GM21423 (cell line): Measurements from ENCODE around the gene ARHGAP22.

Experiments used
- ATAC-seq: cut with Tn5 transposase; IDR thresholded peaks from one replicate; pipeline ENCODE4 v1.9.1; 2021; ENCODE audit warnings: mild to moderate bottlenecking, moderate library complexity; ENCODE audit not compliant: unreplicated experiment

Gene ARHGAP22

GRCh38 chr10:48589266-48589665 lies 15.6 kb downstream of the ARHGAP22 start:
- ATAC-seq, result no peak

- no peak for ATAC-seq
These were observed 17.1 kb downstream of the ARHGAP22 start for GRCh38 chr10:48587819-48588218.

- no peak for ATAC-seq
These were observed 17.8 kb downstream of the ARHGAP22 start for GRCh38 chr10:48587101-48587500.

- ATAC-seq, result no peak
These were observed 21.9 kb downstream of the ARHGAP22 start for GRCh38 chr10:48582970-48583369.

GRCh38 chr10:48580236-48580635 lies 24.6 kb downstream of the ARHGAP22 start:
- no peak for ATAC-seq

GRCh38 chr10:48579251-48579960 lies 25.5 kb downstream of the ARHGAP22 start:
- ATAC-seq, result no peak

GRCh38 chr10:48577158-48577557 lies 27.7 kb downstream of the ARHGAP22 start:
- no peak for ATAC-seq

- no peak for ATAC-seq
These were observed 28.4 kb downstream of the ARHGAP22 start for GRCh38 chr10:48576501-48576900.

- no peak for ATAC-seq
These were observed 29.0 kb downstream of the ARHGAP22 start for GRCh38 chr10:48575901-48576300.

GRCh38 chr10:48574817-48575380 lies 30.0 kb downstream of the ARHGAP22 start:
- no peak for ATAC-seq

- no peak for ATAC-seq
These were observed 30.5 kb downstream of the ARHGAP22 start for GRCh38 chr10:48574322-48574796.

- ATAC-seq, result no peak
These were observed 31.8 kb downstream of the ARHGAP22 start for GRCh38 chr10:48573045-48573444.

- ATAC-seq, result no peak
These were observed 32.5 kb downstream of the ARHGAP22 start for GRCh38 chr10:48572414-48572813.

GRCh38 chr10:48568546-48568945 lies 36.3 kb downstream of the ARHGAP22 start:
- no peak for ATAC-seq

- ATAC-seq, result no peak
These were observed 36.7 kb downstream of the ARHGAP22 start for GRCh38 chr10:48568131-48568530.

- ATAC-seq, result no peak
These were observed 37.5 kb downstream of the ARHGAP22 start for GRCh38 chr10:48567346-48567745.

GRCh38 chr10:48564466-48565160 lies 40.3 kb downstream of the ARHGAP22 start:
- ATAC-seq, result no peak

GRCh38 chr10:48557511-48558123 lies 47.3 kb downstream of the ARHGAP22 start:
- ATAC-seq, result no peak

GRCh38 chr10:48556713-48557112 lies 48.2 kb downstream of the ARHGAP22 start:
- no peak for ATAC-seq

- no peak for ATAC-seq
These were observed 48.8 kb downstream of the ARHGAP22 start for GRCh38 chr10:48556065-48556464.

- no peak for ATAC-seq
These were observed 49.4 kb downstream of the ARHGAP22 start for GRCh38 chr10:48555310-48556042.
